ENCODE measurements around the gene COL1A1. TPM values are rescaled to one million over a fixed set of nuclear protein-coding genes. Genes with fewer than 3 reads are reported as not detected.

COL1A1 gene
- total and polyA plus RNA-seq, 2 of the 13 experiments (the other 11 are each of a cell fraction or from before 2014, with no cell fraction given), result 0.05 TPM; not detected in 1

- TF ChIP-seq, protein P1, sequence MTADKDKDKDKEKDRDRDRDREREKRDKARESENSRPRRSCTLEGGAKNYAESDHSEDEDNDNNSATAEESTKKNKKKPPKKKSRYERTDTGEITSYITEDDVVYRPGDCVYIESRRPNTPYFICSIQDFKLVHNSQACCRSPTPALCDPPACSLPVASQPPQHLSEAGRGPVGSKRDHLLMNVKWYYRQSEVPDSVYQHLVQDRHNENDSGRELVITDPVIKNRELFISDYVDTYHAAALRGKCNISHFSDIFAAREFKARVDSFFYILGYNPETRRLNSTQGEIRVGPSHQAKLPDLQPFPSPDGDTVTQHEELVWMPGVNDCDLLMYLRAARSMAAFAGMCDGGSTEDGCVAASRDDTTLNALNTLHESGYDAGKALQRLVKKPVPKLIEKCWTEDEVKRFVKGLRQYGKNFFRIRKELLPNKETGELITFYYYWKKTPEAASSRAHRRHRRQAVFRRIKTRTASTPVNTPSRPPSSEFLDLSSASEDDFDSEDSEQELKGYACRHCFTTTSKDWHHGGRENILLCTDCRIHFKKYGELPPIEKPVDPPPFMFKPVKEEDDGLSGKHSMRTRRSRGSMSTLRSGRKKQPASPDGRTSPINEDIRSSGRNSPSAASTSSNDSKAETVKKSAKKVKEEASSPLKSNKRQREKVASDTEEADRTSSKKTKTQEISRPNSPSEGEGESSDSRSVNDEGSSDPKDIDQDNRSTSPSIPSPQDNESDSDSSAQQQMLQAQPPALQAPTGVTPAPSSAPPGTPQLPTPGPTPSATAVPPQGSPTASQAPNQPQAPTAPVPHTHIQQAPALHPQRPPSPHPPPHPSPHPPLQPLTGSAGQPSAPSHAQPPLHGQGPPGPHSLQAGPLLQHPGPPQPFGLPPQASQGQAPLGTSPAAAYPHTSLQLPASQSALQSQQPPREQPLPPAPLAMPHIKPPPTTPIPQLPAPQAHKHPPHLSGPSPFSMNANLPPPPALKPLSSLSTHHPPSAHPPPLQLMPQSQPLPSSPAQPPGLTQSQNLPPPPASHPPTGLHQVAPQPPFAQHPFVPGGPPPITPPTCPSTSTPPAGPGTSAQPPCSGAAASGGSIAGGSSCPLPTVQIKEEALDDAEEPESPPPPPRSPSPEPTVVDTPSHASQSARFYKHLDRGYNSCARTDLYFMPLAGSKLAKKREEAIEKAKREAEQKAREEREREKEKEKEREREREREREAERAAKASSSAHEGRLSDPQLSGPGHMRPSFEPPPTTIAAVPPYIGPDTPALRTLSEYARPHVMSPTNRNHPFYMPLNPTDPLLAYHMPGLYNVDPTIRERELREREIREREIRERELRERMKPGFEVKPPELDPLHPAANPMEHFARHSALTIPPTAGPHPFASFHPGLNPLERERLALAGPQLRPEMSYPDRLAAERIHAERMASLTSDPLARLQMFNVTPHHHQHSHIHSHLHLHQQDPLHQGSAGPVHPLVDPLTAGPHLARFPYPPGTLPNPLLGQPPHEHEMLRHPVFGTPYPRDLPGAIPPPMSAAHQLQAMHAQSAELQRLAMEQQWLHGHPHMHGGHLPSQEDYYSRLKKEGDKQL (CRISPR knock-in tag; IDR thresholded peaks at IDR 0.05; ENCODE audit: low read depth), result no peak
- TF ChIP-seq ZNF619 (CRISPR knock-in tag; IDR thresholded peaks at IDR 0.05), result 0 out of 2 replicates have a peak, but pooled peaks have one; percentile 36
- TF ChIP-seq CC2D1A (CRISPR knock-in tag; IDR thresholded peaks at IDR 0.05), result no peak
- TF ChIP-seq, protein P2, sequence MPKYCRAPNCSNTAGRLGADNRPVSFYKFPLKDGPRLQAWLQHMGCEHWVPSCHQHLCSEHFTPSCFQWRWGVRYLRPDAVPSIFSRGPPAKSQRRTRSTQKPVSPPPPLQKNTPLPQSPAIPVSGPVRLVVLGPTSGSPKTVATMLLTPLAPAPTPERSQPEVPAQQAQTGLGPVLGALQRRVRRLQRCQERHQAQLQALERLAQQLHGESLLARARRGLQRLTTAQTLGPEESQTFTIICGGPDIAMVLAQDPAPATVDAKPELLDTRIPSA (CRISPR knock-in tag; IDR thresholded peaks at IDR 0.05; ENCODE audit: borderline replicate concordance), result no peak
- TF ChIP-seq CBX2 (IDR thresholded peaks at IDR 0.05; ENCODE audit: low read depth, low read length), result no peak
- TF ChIP-seq CBX2 (CRISPR knock-in tag; IDR thresholded peaks at IDR 0.05; ENCODE audit: low read depth), result no peak
- no peak for TF ChIP-seq ZNF790 (CRISPR knock-in tag; IDR thresholded peaks at IDR 0.05; ENCODE audit: borderline replicate concordance)
- TF ChIP-seq, protein P3, sequence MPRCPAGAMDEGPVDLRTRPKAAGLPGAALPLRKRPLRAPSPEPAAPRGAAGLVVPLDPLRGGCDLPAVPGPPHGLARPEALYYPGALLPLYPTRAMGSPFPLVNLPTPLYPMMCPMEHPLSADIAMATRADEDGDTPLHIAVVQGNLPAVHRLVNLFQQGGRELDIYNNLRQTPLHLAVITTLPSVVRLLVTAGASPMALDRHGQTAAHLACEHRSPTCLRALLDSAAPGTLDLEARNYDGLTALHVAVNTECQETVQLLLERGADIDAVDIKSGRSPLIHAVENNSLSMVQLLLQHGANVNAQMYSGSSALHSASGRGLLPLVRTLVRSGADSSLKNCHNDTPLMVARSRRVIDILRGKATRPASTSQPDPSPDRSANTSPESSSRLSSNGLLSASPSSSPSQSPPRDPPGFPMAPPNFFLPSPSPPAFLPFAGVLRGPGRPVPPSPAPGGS (CRISPR knock-in tag; IDR thresholded peaks at IDR 0.05), result peak; percentile 35
- no peak for TF ChIP-seq NR3C1 (CRISPR knock-in tag; IDR thresholded peaks at IDR 0.05)
- TF ChIP-seq, protein P4, sequence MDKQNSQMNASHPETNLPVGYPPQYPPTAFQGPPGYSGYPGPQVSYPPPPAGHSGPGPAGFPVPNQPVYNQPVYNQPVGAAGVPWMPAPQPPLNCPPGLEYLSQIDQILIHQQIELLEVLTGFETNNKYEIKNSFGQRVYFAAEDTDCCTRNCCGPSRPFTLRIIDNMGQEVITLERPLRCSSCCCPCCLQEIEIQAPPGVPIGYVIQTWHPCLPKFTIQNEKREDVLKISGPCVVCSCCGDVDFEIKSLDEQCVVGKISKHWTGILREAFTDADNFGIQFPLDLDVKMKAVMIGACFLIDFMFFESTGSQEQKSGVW (CRISPR knock-in tag; IDR thresholded peaks at IDR 0.05; ENCODE audit: borderline replicate concordance), result no peak
- TF ChIP-seq ELF1 (CRISPR knock-in tag; IDR thresholded peaks at IDR 0.05), result no peak
- no peak for TF ChIP-seq ZNF674 (CRISPR knock-in tag; IDR thresholded peaks at IDR 0.05; ENCODE audit: low read depth)
- no peak for TF ChIP-seq RCOR2 (CRISPR knock-in tag; IDR thresholded peaks at IDR 0.05)
- no peak for TF ChIP-seq ZNF558 (CRISPR knock-in tag; IDR thresholded peaks at IDR 0.05; ENCODE audit: borderline replicate concordance)
- TF ChIP-seq TBP (CRISPR knock-in tag; IDR thresholded peaks at IDR 0.05), result no peak
- no peak for TF ChIP-seq LBX2 (CRISPR knock-in tag; IDR thresholded peaks at IDR 0.05; ENCODE audit: borderline replicate concordance)
- no peak for TF ChIP-seq E2F2 (CRISPR knock-in tag; IDR thresholded peaks at IDR 0.05; ENCODE audit: borderline replicate concordance)
Observed at GRCh38 chr17:50200457-50201275, 765 bp downstream of the COL1A1 start (continued).
